ENCODE results near the gene OBSCN.

Gene OBSCN

GRCh38 chr1:228366062-228366865, 158.4 kb downstream of the OBSCN start:
- no peak for DNase-seq (ENCODE audit: low read depth)

GRCh38 chr1:228366866-228367741, 159.3 kb downstream of the OBSCN start:
- no peak for DNase-seq (ENCODE audit: low read depth)
- no peak overlapping the region for H3K4me3 ChIP-seq (ENCODE audit: low read depth, low read length)
- TF ChIP-seq CTCF (IDR thresholded peaks at IDR 0.05; ENCODE audit: control insufficient read depth, extremely low read depth, insufficient read depth) = no peak

More at GRCh38 chr1:228366062-228366865, 158.4 kb downstream of the OBSCN start:
- no peak overlapping the region for H3K4me3 ChIP-seq (ENCODE audit: low read depth, low read length)
- no peak for TF ChIP-seq CTCF (IDR thresholded peaks at IDR 0.05; ENCODE audit: control insufficient read depth, extremely low read depth, insufficient read depth)

GRCh38 chr1:228367798-228368791, 160.3 kb downstream of the OBSCN start:
- DNase-seq (ENCODE audit: low read depth) = no peak
- TF ChIP-seq CTCF (IDR thresholded peaks at IDR 0.05; ENCODE audit: control insufficient read depth, extremely low read depth, insufficient read depth) = no peak
- no peak overlapping the region for H3K4me3 ChIP-seq (ENCODE audit: low read depth, low read length)

DNA sequence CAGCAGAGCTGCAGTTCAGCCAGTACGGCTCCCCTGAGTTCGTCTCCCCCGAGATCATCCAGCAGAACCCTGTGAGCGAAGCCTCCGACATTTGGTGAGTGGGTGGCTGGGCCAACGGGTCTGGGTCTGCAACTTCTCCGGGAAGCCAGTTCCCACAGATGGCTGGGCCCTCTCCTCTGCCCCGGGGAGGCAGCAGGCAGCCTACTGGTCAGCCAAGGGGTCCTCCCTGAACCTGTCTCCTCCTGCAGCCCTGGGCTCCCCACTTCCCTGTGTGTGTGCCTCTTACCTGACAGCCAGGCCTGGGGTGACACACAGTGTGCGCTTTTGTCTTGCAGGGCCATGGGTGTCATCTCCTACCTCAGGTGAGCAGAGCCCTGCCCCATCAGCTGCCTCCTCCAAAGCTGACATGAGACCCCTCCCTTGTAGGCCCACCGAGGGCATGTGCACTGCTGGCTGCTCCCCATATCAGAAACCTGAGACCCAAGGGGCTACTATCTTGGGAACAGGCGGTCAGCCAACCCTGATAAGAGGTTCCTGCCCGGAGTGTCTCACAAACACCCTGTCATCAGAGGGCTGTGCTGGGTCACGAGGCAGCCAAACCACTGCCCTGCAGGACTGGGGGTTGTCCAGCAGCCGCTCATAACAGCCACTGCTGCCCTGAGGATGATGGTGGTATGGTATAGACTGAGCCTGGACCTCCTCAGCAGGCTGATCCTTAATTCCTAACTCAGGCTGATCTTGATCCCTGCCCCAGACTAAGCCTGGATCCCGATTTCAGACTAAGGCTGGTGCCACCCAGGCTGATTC, 161.2 kb downstream of the OBSCN start:
- no peak for DNase-seq (ENCODE audit: low read depth)
- no peak overlapping the region for H3K4me3 ChIP-seq (ENCODE audit: low read depth, low read length)
- no peak for TF ChIP-seq CTCF (IDR thresholded peaks at IDR 0.05; ENCODE audit: control insufficient read depth, extremely low read depth, insufficient read depth)

- H3K4me3 ChIP-seq (ENCODE audit: low read depth, low read length) = no peak overlapping the region
- no peak for DNase-seq (ENCODE audit: low read depth)
- no peak for TF ChIP-seq CTCF (IDR thresholded peaks at IDR 0.05; ENCODE audit: control insufficient read depth, extremely low read depth, insufficient read depth)
Observed at GRCh38 chr1:228369608-228370438, 162.0 kb downstream of the OBSCN start.

Data from LNCaP clone FGC (cell line).